Measurements from ENCODE around the gene PREX1. TPM values are rescaled to one million over a fixed set of nuclear protein-coding genes. Genes with fewer than 3 reads are reported as not detected.
A peak's percentile ranks its signal among the peaks of the same experiment; 100 is the strongest.

Gene PREX1
- total and polyA plus RNA-seq, 2 donors (not counting 3 experiments of a cell fraction or from before 2014, with no cell fraction given), result 51.3 to 72.9 TPM

DNA sequence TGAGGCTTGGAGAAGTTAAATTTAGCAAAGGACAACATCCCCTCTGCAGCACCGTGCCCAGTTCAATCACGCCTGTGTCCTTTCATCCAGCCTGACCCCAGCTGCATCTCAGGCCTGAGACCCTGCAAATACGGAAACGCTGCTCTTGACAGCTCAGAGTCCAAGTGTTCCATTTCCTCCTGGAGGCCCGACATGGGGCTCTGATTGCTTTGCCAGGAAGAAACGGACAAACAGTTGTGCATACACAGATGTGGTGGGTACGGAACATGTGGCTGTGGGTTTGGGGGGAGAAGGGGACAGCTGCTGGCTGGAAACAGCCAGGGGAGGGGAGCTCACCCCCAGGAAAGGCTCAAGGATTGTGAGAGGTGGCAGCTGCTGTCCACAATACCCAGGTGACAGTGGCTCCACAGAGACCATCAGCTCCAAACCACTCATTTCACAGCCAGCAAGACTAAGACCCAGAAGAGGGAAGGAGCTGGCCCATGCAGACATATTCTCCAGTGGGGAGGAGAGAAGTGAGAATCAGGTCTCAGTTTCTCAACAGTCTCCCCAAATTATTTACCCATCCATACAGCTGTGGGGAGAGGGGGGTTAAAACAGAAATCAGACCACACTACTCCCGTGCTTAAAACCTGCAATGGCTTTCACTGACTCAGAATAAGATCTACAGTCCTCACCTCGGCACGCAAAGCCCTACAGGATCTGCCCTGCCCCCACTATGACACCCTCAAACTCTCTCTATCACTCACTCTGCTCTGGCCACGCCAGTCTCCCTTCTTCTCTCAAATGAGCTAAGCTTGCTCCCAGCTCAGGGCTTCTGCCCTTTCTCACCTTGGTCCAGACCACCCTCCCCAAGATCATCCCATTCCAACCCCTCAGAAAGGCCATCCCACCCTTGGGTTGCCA lies 89.1 kb downstream of the PREX1 start:
- H3K9me3 ChIP-seq (replicated peaks; ENCODE audit: control insufficient read depth, insufficient read depth, low read length), result no peaks in the 10 kb centered on the region
- no peak overlapping the region for H2AFZ ChIP-seq (ENCODE audit: low read depth, low read length)
- ChIA-PET CTCF (interaction anchor here (0.7 to 4.4 kb wide), 6 partner anchors 9 to 81 kb away, joined by 3 to 18 read pairs (median 3); no protein-coding TSS in a partner anchor), POLR2A (interaction anchor here (1.6 kb wide), 1 partner anchor 13 kb away, joined by 5 read pairs; no protein-coding TSS in a partner anchor)
- H3K79me2 ChIP-seq (ENCODE audit: control insufficient read depth, insufficient read depth, low read length), result peaks cover 26% of the 10 kb centered on the region
- peaks cover 7 to 33% of the 10 kb centered on the region in 2 experiments for H3K36me3 ChIP-seq (ENCODE audit: control insufficient read depth in 2 of 2, extremely low read depth in 1 of 2, insufficient read depth in 2 of 2, low read length in 2 of 2)
- no peak overlapping the region for H3K4me2 ChIP-seq (ENCODE audit: insufficient read depth, low read length)
- DNase-seq (ENCODE audit: low read depth, low spot score) (peak; percentile 49), FAIRE-seq (peak; percentile 90)
- H3K9me1 ChIP-seq (replicated peaks; ENCODE audit: control insufficient read depth, extremely low read depth, insufficient read depth, low read length), result no peaks in the 10 kb centered on the region
- H3K4me3 ChIP-seq (replicated peaks in 1 of 3; ENCODE audit: insufficient read depth in 1 of 3, low read depth in 1 of 3, low read length in 3 of 3), result no peak overlapping the region
- TF ChIP-seq POLR2A (IDR thresholded peaks at IDR 0.05; ENCODE audit: low read depth, low read length), result no peak
- TF ChIP-seq JUN (IDR thresholded peaks at IDR 0.05; ENCODE audit: borderline replicate concordance, insufficient read depth, insufficient read length, low read depth), result no peak
- TF ChIP-seq FOS (IDR thresholded peaks at IDR 0.05; ENCODE audit: borderline replicate concordance, insufficient read depth, low read length), result no peak
- no peak for TF ChIP-seq EZH2 (IDR thresholded peaks at IDR 0.05; ENCODE audit: borderline replicate concordance, low read depth, low read length, severe bottlenecking)
- TF ChIP-seq CTCF (IDR thresholded peaks at IDR 0.05; ENCODE audit: extremely low read depth in 1 of 2, insufficient read depth in 1 of 2, low read depth in 1 of 2, low read length in 2 of 2), result no peak
- no peak for TF ChIP-seq MAX (IDR thresholded peaks at IDR 0.05; ENCODE audit: insufficient read depth, insufficient read length)
- no peaks in the 10 kb centered on the region for H4K20me1 ChIP-seq (replicated peaks; ENCODE audit: control insufficient read depth, extremely low read depth, insufficient read depth, low read length)
- no TSS peak for BruUV-seq (replicated peaks)
- dilution Hi-C loops (cut with MboI; ENCODE audit: extremely low pct_ligation_motif_present, low sequenced_read_pairs), result no loop called here
- intact Hi-C loops (cut with micrococcal nuclease), result loop anchor here (2.0 kb wide), 1 partner anchor 56 kb away; no protein-coding TSS in a partner anchor
- no peak overlapping the region for H3K9ac ChIP-seq (replicated peaks; ENCODE audit: extremely low read depth, insufficient read depth, low read length)
- peaks cover 19% of the 10 kb centered on the region for H3K4me1 ChIP-seq (ENCODE audit: control insufficient read depth, extremely low read depth, insufficient read depth, low read length)
- no peaks in the 10 kb centered on the region for H3K27me3 ChIP-seq (ENCODE audit: control insufficient read depth in 2 of 2, insufficient read depth in 2 of 2, low read length in 2 of 2)
- no peak overlapping the region for H3K27ac ChIP-seq (ENCODE audit: insufficient read depth, low read depth, low read length)
